NCI-H748 treated with DMSO at 0.1 percent for 48 hours (cell line): ENCODE measurements around the gene KCND1.

Source experiments
- DNase-seq: peaks from one replicate; lab custom pipeline; 2025; lab: John Stamatoyannopoulos, UW

KCND1 gene

GRCh38 chrX:48911412-48912182, 60.0 kb downstream of the KCND1 start, which contains the start of gene SLC35A2:
Gene SLC35A2 (minus strand): TSS chrX:48911646. CDS start chrX:48911636, 10 bp downstream.
- DNase-seq: peak; percentile 76
